Nephron progenitor cell (in vitro differentiated cells): ENCODE measurements around the gene DYRK1A.
"Not testable (repeated sequence)": the region's sequence is repeated elsewhere in the genome, so short reads cannot be mapped to it uniquely, and the experiment has no call there.

Source experiments
- DNase-seq: peaks from one replicate; pipeline ENCODE4 v3.0.0; 2021
- H3K27ac Mint-ChIP-seq: 2 replicates; pipeline ENCODE4 v1.8.0; 2021; ENCODE audit warnings: mild to moderate bottlenecking, moderate library complexity, mixed read lengths
- H3K27me3 Mint-ChIP-seq: 2 replicates; pipeline ENCODE4 v1.8.0; 2021; ENCODE audit warnings: mild to moderate bottlenecking, low read depth, mixed read lengths; ENCODE audit not compliant: poor library complexity
- H3K36me3 Mint-ChIP-seq: 2 replicates; pipeline ENCODE4 v1.8.0; 2021; ENCODE audit warnings: low read depth, mixed read lengths
- H3K4me1 Mint-ChIP-seq: 2 replicates; pipeline ENCODE4 v1.8.0; 2021; ENCODE audit warnings: mixed read lengths
- H3K4me3 Mint-ChIP-seq: 2 replicates; pipeline ENCODE4 v1.8.0; 2021; ENCODE audit warnings: mild to moderate bottlenecking, moderate library complexity, mixed read lengths
- H3K9me3 Mint-ChIP-seq: 2 replicates; pipeline ENCODE4 v1.8.0; 2021; ENCODE audit warnings: mild to moderate bottlenecking, moderate library complexity, mixed read lengths
- CTCF ChIP-seq: fragments of 200-600 bp; sonication (generic); IDR thresholded peaks from 2 replicates; pipeline ENCODE4 v1.5.0; 2021; ENCODE audit warnings: antibody characterized with exemption

The DYRK1A gene

GRCh38 chr21:37366482-37367316 is at the start of gene DYRK1A:
TSS of gene DYRK1A (plus strand) at chr21:37366773. CDS start at chr21:37420375, 53,602 bp downstream.
- DNase-seq = peak; percentile 98
- no peak for TF ChIP-seq CTCF
- Mint-ChIP-seq H3K9me3 (no peaks in the 10 kb centered on the region), H3K36me3 (peaks cover 12% of the 10 kb centered on the region), H3K27me3 (peaks cover 3% of the 10 kb centered on the region), H3K27ac (peak within 1 kb of the TSS; percentile 100), H3K4me3 (peak within 1 kb of the TSS; percentile 100), H3K4me1 (peaks cover 49% of the 10 kb centered on the region)

- H3K27me3 Mint-ChIP-seq = peaks cover 8% of the 10 kb centered on the region
- no peak for TF ChIP-seq CTCF
Observed at GRCh38 chr21:37319551-37319950, 47.0 kb upstream of the DYRK1A start.

GRCh38 chr21:37322084-37322483 is 44.5 kb upstream of the DYRK1A start:
- H3K4me3 Mint-ChIP-seq = no peak overlapping the region
- DNase-seq = no peak
- TF ChIP-seq CTCF = no peak
- H3K36me3 Mint-ChIP-seq = no peaks in the 10 kb centered on the region
- no peak overlapping the region for H3K27ac Mint-ChIP-seq
- no peaks in the 10 kb centered on the region for H3K4me1 Mint-ChIP-seq
- peaks cover 6% of the 10 kb centered on the region for H3K27me3 Mint-ChIP-seq
- H3K9me3 Mint-ChIP-seq = peaks cover 27% of the 10 kb centered on the region

More at GRCh38 chr21:37319551-37319950, 47.0 kb upstream of the DYRK1A start:
- Mint-ChIP-seq H3K27ac (no peak overlapping the region), H3K9me3 (peaks cover 37% of the 10 kb centered on the region), H3K4me3 (no peak overlapping the region), H3K4me1 (no peaks in the 10 kb centered on the region), H3K36me3 (no peaks in the 10 kb centered on the region)
- no peak for DNase-seq

GRCh38 chr21:37324558-37324957 is 42.0 kb upstream of the DYRK1A start:
- Mint-ChIP-seq H3K4me1 (no peaks in the 10 kb centered on the region), H3K27me3 (no peaks in the 10 kb centered on the region), H3K27ac (no peak overlapping the region), H3K4me3 (no peak overlapping the region), H3K9me3 (peaks cover 18% of the 10 kb centered on the region), H3K36me3 (no peaks in the 10 kb centered on the region)
- no peak for TF ChIP-seq CTCF
- no peak for DNase-seq

- H3K27me3 Mint-ChIP-seq, H3K4me1 Mint-ChIP-seq, H3K9me3 Mint-ChIP-seq, H3K36me3 Mint-ChIP-seq, H3K27ac Mint-ChIP-seq, H3K4me3 Mint-ChIP-seq, DNase-seq: not testable (repeated sequence)
Observed at GRCh38 chr21:37328147-37328546, 38.4 kb upstream of the DYRK1A start.

GRCh38 chr21:37331411-37331810 is 35.2 kb upstream of the DYRK1A start:
- Mint-ChIP-seq H3K27me3 (peaks cover 6% of the 10 kb centered on the region), H3K27ac (no peak overlapping the region), H3K36me3 (no peaks in the 10 kb centered on the region), H3K4me3 (no peak overlapping the region), H3K4me1 (no peaks in the 10 kb centered on the region), H3K9me3 (peaks cover 1% of the 10 kb centered on the region)
- DNase-seq = no peak
- TF ChIP-seq CTCF = no peak
